ENCODE data around the gene VPS35L. TPM values are rescaled to one million over a fixed set of nuclear protein-coding genes. Genes with fewer than 3 reads are reported as not detected.

The VPS35L gene
- total and polyA plus RNA-seq, 2 of the 13 experiments (the other 11 are each of a cell fraction or from before 2014, with no cell fraction given) = 1.4 to 1.6 TPM

DNA sequence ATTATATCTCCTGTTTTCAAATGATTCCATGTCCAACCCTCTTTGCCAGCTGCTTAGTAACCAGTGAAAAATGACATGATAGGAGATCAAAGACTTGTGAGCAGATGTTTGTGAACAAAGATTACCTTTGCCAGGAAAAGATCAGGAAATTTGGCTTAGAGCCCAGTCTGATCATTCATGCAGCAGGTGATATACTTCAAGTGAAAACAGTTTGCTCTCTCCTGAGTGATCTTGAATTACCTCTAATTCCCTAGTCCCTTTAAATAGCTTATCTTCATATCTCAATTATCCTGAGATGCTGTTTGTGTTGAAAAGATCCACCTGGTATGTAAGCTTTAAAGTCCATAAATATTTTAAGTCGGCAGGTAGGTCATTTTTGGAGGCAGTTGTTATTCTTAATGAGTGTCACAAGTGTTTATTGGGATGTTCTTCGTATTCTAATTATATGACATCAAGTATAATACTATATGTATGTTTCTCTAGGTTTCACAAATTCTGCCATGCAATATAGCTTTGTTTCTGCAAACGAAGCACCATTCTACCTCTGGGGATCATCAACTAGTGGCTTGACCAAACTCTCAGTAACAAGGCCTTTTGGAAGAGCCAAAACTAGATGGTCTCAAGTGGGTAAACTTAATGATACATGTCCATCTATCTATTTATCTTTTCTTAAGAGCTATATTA, 13.2 kb upstream of the VPS35L start (continued):
- TF ChIP-seq, protein P1, sequence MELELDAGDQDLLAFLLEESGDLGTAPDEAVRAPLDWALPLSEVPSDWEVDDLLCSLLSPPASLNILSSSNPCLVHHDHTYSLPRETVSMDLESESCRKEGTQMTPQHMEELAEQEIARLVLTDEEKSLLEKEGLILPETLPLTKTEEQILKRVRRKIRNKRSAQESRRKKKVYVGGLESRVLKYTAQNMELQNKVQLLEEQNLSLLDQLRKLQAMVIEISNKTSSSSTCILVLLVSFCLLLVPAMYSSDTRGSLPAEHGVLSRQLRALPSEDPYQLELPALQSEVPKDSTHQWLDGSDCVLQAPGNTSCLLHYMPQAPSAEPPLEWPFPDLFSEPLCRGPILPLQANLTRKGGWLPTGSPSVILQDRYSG (CRISPR knock-in tag; IDR thresholded peaks at IDR 0.05) = no peak
- peak; percentile 92 for TF ChIP-seq MEF2D (CRISPR knock-in tag; IDR thresholded peaks at IDR 0.05)
- TF ChIP-seq ZNF496 (CRISPR knock-in tag; IDR thresholded peaks at IDR 0.05; ENCODE audit: insufficient replicate concordance) = no peak
- TF ChIP-seq, protein P2, sequence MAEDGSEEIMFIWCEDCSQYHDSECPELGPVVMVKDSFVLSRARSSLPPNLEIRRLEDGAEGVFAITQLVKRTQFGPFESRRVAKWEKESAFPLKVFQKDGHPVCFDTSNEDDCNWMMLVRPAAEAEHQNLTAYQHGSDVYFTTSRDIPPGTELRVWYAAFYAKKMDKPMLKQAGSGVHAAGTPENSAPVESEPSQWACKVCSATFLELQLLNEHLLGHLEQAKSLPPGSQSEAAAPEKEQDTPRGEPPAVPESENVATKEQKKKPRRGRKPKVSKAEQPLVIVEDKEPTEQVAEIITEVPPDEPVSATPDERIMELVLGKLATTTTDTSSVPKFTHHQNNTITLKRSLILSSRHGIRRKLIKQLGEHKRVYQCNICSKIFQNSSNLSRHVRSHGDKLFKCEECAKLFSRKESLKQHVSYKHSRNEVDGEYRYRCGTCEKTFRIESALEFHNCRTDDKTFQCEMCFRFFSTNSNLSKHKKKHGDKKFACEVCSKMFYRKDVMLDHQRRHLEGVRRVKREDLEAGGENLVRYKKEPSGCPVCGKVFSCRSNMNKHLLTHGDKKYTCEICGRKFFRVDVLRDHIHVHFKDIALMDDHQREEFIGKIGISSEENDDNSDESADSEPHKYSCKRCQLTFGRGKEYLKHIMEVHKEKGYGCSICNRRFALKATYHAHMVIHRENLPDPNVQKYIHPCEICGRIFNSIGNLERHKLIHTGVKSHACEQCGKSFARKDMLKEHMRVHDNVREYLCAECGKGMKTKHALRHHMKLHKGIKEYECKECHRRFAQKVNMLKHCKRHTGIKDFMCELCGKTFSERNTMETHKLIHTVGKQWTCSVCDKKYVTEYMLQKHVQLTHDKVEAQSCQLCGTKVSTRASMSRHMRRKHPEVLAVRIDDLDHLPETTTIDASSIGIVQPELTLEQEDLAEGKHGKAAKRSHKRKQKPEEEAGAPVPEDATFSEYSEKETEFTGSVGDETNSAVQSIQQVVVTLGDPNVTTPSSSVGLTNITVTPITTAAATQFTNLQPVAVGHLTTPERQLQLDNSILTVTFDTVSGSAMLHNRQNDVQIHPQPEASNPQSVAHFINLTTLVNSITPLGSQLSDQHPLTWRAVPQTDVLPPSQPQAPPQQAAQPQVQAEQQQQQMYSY (CRISPR knock-in tag; IDR thresholded peaks at IDR 0.05) = no peak
- TF ChIP-seq, protein P3, sequence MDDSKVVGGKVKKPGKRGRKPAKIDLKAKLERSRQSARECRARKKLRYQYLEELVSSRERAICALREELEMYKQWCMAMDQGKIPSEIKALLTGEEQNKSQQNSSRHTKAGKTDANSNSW (CRISPR knock-in tag; IDR thresholded peaks at IDR 0.05; ENCODE audit: borderline replicate concordance) = no peak
- no peak for TF ChIP-seq MAFF (IDR thresholded peaks at IDR 0.05; ENCODE audit: low read depth, low read length)
- TF ChIP-seq MBNL3 (CRISPR knock-in tag; conservative IDR thresholded peaks at IDR 0.05) = no peak
- TF ChIP-seq, protein P4, sequence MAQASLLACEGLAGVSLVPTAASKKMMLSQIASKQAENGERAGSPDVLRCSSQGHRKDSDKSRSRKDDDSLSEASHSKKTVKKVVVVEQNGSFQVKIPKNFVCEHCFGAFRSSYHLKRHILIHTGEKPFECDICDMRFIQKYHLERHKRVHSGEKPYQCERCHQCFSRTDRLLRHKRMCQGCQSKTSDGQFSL (CRISPR knock-in tag; IDR thresholded peaks at IDR 0.05) = no peak
- TF ChIP-seq KAT2B (IDR thresholded peaks at IDR 0.05; ENCODE audit: borderline replicate concordance, low read depth, low read length) = no peak
- TF ChIP-seq ZNF563 (CRISPR knock-in tag; IDR thresholded peaks at IDR 0.05) = no peak
- no peak for TF ChIP-seq FOXM1 (CRISPR knock-in tag; IDR thresholded peaks at IDR 0.05)
- TF ChIP-seq RARG (CRISPR knock-in tag; IDR thresholded peaks at IDR 0.05; ENCODE audit: low read depth) = 0 out of 2 replicates have a peak, but pooled peaks have one; percentile 92
- TF ChIP-seq SMAD9 (CRISPR knock-in tag; IDR thresholded peaks at IDR 0.05) = no peak
- TF ChIP-seq NFKB2 (CRISPR knock-in tag; IDR thresholded peaks at IDR 0.05; ENCODE audit: borderline replicate concordance) = no peak
- no peak for TF ChIP-seq NFE2L2 (IDR thresholded peaks at IDR 0.05; ENCODE audit: low read length)
- TF ChIP-seq HMGA1 (CRISPR knock-in tag; conservative IDR thresholded peaks at IDR 0.05) = no peak
- TF ChIP-seq BHLHE40 (IDR thresholded peaks at IDR 0.05; ENCODE audit: low read length) = 0 out of 2 replicates have a peak, but pooled peaks have one; percentile 32
- TF ChIP-seq, protein P5, sequence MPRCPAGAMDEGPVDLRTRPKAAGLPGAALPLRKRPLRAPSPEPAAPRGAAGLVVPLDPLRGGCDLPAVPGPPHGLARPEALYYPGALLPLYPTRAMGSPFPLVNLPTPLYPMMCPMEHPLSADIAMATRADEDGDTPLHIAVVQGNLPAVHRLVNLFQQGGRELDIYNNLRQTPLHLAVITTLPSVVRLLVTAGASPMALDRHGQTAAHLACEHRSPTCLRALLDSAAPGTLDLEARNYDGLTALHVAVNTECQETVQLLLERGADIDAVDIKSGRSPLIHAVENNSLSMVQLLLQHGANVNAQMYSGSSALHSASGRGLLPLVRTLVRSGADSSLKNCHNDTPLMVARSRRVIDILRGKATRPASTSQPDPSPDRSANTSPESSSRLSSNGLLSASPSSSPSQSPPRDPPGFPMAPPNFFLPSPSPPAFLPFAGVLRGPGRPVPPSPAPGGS (CRISPR knock-in tag; IDR thresholded peaks at IDR 0.05) = no peak; the same call in 1 of the 2 replicates
- TF ChIP-seq GLI4 (CRISPR knock-in tag; IDR thresholded peaks at IDR 0.05; ENCODE audit: borderline replicate concordance) = no peak
- TF ChIP-seq NFATC3 (CRISPR knock-in tag; IDR thresholded peaks at IDR 0.05) = no peak
- peak; percentile 99 for TF ChIP-seq NCOA2 (CRISPR knock-in tag; IDR thresholded peaks at IDR 0.05)
- TF ChIP-seq ZNF644 (CRISPR knock-in tag; IDR thresholded peaks at IDR 0.05; ENCODE audit: low read depth) = peak; percentile 62
- TF ChIP-seq SNAI1 (CRISPR knock-in tag; IDR thresholded peaks at IDR 0.05; ENCODE audit: borderline replicate concordance) = no peak
- no peak for TF ChIP-seq ZFP36L2 (CRISPR knock-in tag; IDR thresholded peaks at IDR 0.05)
- TF ChIP-seq TOE1 (CRISPR knock-in tag; IDR thresholded peaks at IDR 0.05) = peak; percentile 97

Data from HepG2 (cell line).